Memory B cell (primary cell): Measurements from ENCODE around the gene RYR1.
"Not testable (repeated sequence)": the region's sequence is repeated elsewhere in the genome, so short reads cannot be mapped to it uniquely, and the experiment has no call there.

Experiments used
- ATAC-seq: fragments of 150-1000 bp; cut with Tn5 transposase; 2 replicates; pipeline ENCODE4 v1.10.0; 2021; ENCODE audit warnings: low read depth, mild to moderate bottlenecking, moderate library complexity
- DNase-seq, 2 donors: peaks; one replicate each; pipeline ENCODE4 v3.0.0; 2022; ENCODE audit warnings: low spot score in 2 of 2
- H3K27ac Mint-ChIP-seq: one replicate; pipeline ENCODE4 v1.8.0; 2022; ENCODE audit warnings: mild to moderate bottlenecking, moderate library complexity, mixed read lengths
- H3K27me3 Mint-ChIP-seq: one replicate; pipeline ENCODE4 v1.8.0; 2022; ENCODE audit warnings: mixed read lengths
- H3K36me3 Mint-ChIP-seq: one replicate; pipeline ENCODE4 v1.8.0; 2022; ENCODE audit warnings: mild to moderate bottlenecking, mixed read lengths
- H3K4me1 Mint-ChIP-seq: one replicate; pipeline ENCODE4 v1.8.0; 2022; ENCODE audit warnings: mixed read lengths
- H3K4me3 Mint-ChIP-seq: one replicate; pipeline ENCODE4 v1.8.0; 2022; ENCODE audit warnings: mild to moderate bottlenecking, moderate library complexity, mixed read lengths
- H3K9me3 Mint-ChIP-seq: one replicate; pipeline ENCODE4 v1.8.0; 2022; ENCODE audit warnings: mixed read lengths

Gene RYR1

DNA sequence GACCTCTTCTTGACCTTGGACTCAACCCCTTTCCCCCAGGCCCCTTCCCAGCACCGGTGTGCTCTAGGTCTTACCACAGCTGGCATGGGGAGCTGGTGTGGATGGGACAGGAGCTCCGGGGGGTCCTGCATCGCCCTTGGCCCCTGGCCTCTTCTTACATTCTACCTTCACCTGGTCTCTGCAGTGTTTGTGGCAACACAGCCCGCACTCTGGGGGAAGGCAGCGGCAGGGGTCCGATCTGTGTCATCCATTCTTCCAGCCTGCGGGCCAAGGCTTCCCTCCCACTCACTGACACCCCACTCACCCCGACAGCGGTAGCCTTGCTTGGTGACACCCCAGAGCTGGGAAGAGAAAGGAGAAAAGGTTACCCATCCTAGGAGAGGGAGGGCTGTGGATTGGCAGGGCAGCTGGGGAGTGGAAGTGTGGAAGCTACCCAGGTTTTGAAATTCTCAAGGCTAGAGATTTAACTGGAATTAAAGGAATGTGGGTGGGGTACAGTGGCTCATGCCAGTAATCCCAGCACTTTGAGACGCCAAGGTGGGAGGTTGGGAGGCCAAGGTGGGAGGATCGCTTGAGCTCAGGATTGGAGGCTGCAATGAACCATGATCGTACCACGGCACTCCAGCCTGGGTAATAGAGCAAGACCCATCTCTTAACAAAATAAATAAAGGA lies 22.3 kb upstream of the RYR1 start:
- Mint-ChIP-seq H3K4me1 (no peaks in the 10 kb centered on the region), H3K4me3 (no peak overlapping the region), H3K36me3 (peaks cover 6% of the 10 kb centered on the region), H3K27ac (no peak overlapping the region), H3K27me3 (no peaks in the 10 kb centered on the region), H3K9me3 (no peaks in the 10 kb centered on the region)
- ATAC-seq (no peak), DNase-seq (no peak)

DNA sequence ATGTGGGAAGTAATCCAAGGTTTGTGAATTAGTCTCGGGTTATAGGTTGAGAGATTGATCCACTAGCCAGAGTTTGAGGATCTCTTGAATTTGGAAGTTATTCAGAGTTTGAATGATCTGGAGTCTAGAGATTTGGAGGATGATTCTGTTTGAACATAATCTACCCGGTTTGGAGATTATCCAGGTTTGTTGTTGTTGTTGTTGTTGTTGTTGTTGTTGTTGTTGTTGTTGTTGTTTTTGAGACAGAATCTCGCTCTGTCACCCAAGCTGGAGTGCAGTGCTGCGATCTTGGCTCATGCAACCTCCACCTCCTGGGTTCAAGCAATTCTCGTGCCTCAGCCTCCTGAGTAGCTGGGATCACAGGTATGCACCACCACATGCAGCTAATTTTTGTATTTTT lies 21.6 kb upstream of the RYR1 start:
- not testable (repeated sequence) for H3K27ac Mint-ChIP-seq

DNA sequence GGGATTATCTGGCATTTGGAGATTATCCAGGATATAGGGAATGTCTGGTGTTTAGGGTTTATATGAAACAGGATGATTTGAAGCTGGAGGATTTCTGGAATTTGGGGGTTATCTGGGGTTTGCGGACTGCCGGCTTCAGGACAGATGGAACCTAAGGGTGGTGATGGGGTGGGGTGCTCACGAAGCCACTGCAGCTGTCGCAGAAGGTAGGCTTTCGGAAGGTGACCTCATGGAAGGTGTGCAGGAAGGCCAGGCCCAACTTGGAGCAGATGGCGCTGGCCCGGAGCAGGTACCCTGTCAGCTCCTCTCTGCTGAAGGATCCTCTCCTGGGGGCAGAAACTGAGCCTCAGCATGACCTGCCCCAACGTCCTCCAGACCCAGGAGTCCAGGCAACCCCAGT lies 21.0 kb upstream of the RYR1 start:
- Mint-ChIP-seq H3K27me3 (no peaks in the 10 kb centered on the region), H3K4me1 (peaks cover 6% of the 10 kb centered on the region), H3K27ac (no peak overlapping the region), H3K4me3 (no peak overlapping the region), H3K9me3 (no peaks in the 10 kb centered on the region), H3K36me3 (peaks cover 2% of the 10 kb centered on the region)
- DNase-seq (no peak), ATAC-seq (no peak)

More for the DNA sequence above, 21.6 kb upstream of the RYR1 start:
- H3K9me3 Mint-ChIP-seq, H3K4me3 Mint-ChIP-seq, H3K27me3 Mint-ChIP-seq, H3K4me1 Mint-ChIP-seq, DNase-seq, H3K36me3 Mint-ChIP-seq, ATAC-seq: not testable (repeated sequence)

DNA sequence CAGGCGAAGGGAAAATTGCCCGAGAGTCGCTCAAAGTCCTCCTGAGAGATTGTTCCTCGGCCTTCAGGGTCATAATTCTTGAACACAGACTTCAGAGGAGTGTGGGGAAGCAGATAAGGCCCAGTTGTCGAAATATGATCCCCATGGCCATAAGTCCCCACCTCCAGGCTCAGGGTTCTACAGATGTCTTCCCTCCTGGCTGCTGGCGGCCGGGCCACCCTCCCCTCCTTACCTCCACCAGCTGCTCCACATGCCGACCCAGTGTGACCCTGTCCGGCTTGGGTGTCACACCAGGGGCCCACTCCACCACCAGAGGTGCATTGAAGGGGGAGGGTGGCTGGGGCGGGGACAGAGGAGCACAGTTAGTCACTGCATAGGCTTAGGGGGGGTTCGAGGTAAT lies 20.5 kb upstream of the RYR1 start:
- Mint-ChIP-seq H3K27me3 (no peaks in the 10 kb centered on the region), H3K4me3 (no peak overlapping the region), H3K36me3 (peaks cover 2% of the 10 kb centered on the region), H3K4me1 (peaks cover 10% of the 10 kb centered on the region), H3K27ac (no peak overlapping the region), H3K9me3 (no peaks in the 10 kb centered on the region)
- DNase-seq (no peak), ATAC-seq (no peak)

DNA sequence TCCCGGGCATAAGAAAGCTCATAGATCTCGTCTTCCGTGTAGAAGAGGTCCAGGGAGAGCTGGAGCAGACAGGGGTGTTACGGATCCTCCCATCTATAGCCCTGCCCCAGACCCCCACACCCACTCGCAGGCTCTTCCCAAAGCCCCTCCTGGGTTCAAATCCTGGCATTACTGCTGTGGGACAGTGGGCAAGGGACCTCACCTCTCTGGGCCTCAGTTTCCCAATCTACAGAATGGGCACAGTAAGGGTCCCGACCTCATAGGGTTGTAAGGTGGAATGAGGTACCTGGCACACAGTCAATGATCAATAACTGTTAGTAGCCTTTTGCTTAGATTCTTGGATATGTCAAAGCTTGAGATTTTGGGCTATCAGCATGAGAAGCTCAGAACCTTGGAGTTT lies 20.1 kb upstream of the RYR1 start:
- Mint-ChIP-seq H3K9me3 (no peaks in the 10 kb centered on the region), H3K36me3 (peaks cover 2% of the 10 kb centered on the region), H3K4me3 (no peak overlapping the region), H3K4me1 (peaks cover 12% of the 10 kb centered on the region), H3K27me3 (no peaks in the 10 kb centered on the region), H3K27ac (no peak overlapping the region)
- no peak for ATAC-seq
- DNase-seq: no peak

DNA sequence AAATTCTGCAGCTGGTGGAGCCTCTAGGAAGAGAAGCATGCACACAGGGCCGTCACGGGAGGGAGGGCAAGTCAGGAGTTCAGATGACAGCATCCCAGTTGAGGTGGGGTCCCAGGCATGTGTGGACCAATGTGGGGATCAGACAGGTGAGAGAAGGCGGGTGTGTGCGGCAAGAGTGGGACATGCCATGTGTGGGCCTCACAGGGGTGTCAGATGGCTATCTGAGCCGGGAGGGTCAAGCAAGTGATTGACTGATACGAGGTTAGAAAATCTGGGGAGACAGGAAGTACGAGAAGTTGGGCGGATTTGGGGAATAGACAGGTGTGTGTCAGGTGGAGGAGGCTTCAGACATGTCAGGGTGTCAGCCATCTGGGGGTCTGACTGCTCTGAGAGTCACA lies 16.3 kb upstream of the RYR1 start:
- DNase-seq (no peak), ATAC-seq (no peak)
- Mint-ChIP-seq H3K4me1 (peaks cover 19% of the 10 kb centered on the region), H3K36me3 (no peaks in the 10 kb centered on the region), H3K27me3 (no peaks in the 10 kb centered on the region), H3K4me3 (peak overlapping the region; percentile 86), H3K9me3 (no peaks in the 10 kb centered on the region), H3K27ac (peak overlapping the region; percentile 68)

DNA sequence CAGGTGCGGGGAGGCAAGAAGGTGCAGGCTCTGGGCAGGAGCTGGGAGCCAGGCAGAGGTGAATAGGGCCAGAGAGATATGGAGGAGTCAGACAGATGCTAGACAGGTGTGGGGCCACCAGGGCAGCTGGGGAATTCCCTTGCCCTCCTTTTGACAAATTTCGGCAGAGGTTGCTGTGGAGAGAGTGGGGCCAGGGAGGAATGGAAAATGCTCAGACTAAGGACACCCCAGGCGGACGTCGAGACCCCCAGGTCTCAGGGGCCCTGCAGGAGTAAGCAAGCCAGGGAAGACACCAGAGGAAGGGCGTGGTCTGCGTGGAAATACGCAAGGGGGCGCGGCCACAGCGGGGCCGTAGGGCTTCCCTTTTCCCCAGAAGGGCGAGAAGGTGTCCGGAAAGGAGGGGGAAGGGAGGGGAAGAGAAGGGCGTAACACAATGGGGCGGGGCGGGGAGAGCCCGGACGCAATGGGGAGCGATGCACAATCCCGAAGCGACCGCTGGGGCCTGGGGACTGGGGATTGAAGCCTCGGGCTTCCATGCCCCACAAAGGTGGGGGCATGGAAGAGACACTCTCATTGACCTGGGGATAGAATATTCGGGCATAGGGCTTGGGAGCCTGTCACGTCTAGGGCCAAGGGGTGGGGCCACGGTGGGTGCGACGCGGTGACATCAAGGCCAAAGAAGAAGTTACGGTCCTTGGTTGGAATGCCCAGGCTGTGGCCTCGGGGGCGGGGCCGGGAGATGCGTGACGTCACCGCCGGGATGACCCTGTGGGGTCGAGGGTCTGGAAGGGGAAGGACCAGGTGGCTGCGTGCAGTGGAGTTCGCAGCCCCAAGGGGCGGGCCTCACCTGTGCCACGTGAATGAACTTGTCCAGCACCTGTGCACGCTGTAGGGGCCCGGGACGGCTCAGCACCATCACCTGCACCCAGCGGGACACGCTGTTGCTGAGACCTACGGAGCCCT lies 15.7 kb upstream of the RYR1 start:
- no peaks in the 10 kb centered on the region for H3K36me3 Mint-ChIP-seq
- no peaks in the 10 kb centered on the region for H3K9me3 Mint-ChIP-seq
- H3K27ac Mint-ChIP-seq: peak overlapping the region; percentile 68
- DNase-seq (peak; percentile 45 to 50), ATAC-seq (peak; percentile 80)
- H3K27me3 Mint-ChIP-seq: no peaks in the 10 kb centered on the region
- H3K4me1 Mint-ChIP-seq: peaks cover 19% of the 10 kb centered on the region
- H3K4me3 Mint-ChIP-seq: peak overlapping the region; percentile 86

DNA sequence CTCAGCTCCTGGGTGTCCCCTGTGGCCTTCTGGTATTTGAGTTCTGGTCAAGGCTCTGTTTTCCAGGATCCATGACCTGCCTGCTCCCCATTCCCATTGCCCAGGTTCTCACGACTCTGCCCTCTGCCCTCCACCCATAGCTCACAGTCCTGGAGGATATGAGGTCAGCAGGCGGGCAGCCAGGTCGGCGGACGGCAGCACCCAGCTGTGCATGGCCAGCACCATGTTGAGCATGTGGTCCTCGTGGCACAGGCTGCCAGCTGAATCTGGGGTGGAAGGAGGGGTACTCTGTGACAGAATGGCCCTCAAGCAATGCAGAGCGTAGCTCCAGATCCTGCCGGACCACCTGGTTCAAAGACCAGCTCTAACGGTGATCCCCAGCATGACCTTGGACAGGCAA lies 12.6 kb upstream of the RYR1 start:
- H3K9me3 Mint-ChIP-seq: no peaks in the 10 kb centered on the region
- H3K27ac Mint-ChIP-seq: no peak overlapping the region
- H3K4me1 Mint-ChIP-seq: peaks cover 25% of the 10 kb centered on the region
- no peak for DNase-seq
- H3K27me3 Mint-ChIP-seq: no peaks in the 10 kb centered on the region
- no peak for ATAC-seq
- H3K36me3 Mint-ChIP-seq: no peaks in the 10 kb centered on the region
- H3K4me3 Mint-ChIP-seq: no peak overlapping the region

DNA sequence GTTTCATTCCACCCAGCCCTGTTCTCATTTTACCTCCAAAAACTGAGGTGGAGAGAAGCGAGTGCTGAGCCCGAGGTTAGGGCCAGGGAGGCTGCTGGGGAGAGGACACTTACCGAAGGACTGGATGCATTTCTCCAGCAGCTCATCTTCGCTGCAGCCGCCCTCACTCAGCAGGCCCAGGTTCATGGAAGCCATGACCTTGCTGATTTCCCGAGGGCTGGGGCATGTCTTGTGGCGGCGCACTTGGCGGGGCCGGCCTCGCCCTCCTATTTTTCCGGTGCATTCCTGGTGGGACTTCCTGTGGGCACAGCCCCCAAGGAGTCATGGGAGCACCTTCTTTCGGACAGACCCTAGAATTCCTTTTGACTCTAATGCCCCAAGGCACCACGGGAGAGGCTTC lies 11.6 kb upstream of the RYR1 start:
- no peaks in the 10 kb centered on the region for H3K27me3 Mint-ChIP-seq
- no peaks in the 10 kb centered on the region for H3K36me3 Mint-ChIP-seq
- no peak overlapping the region for H3K4me3 Mint-ChIP-seq
- no peak for DNase-seq
- peaks cover 29% of the 10 kb centered on the region for H3K4me1 Mint-ChIP-seq
- H3K27ac Mint-ChIP-seq: no peak overlapping the region
- H3K9me3 Mint-ChIP-seq: no peaks in the 10 kb centered on the region
- ATAC-seq: no peak

DNA sequence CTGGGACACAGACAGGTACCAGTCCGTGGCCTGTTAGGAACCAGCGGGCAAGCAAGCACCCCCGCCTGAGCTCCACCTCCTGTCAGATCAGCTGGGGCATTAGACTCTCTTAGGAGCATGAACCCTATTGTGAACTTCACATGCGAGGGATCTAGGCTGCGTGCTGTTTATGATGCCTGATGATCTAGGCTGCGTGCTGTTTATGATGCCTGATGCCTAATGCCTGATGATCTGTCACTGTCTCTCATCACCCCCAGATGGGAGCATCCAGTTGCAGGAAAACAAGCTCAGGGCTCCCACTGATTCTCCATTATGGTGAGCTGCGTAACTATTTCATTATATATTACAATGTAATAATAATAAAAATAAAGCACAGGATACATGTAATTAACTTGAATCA lies 11.1 kb upstream of the RYR1 start:
- Mint-ChIP-seq H3K36me3 (no peaks in the 10 kb centered on the region), H3K27me3 (no peaks in the 10 kb centered on the region), H3K4me1 (peaks cover 27% of the 10 kb centered on the region), H3K27ac (no peak overlapping the region), H3K9me3 (no peaks in the 10 kb centered on the region), H3K4me3 (no peak overlapping the region)
- ATAC-seq (no peak), DNase-seq (no peak)

DNA sequence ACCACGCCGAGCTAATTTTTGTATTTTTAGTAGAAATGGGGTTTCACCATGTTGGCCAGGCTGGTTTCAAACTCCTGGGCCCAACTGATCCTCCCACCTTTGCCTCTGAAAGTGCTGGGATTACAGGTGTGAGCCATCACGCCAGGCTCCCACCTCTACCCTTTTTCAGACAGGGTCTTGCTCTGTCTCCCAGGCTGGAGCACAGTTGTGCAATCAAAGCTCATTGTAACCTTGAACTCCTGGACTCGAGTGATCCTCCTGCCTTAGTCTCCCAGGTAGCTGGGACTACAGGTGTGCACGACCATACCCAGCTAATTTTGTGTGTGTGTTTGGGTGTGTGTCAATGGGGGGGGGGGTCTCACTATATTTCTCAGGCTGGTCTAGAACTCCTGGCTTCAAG lies 9.2 kb upstream of the RYR1 start:
- H3K4me3 Mint-ChIP-seq: no peak overlapping the region
- H3K4me1 Mint-ChIP-seq: peaks cover 18% of the 10 kb centered on the region
- no peaks in the 10 kb centered on the region for H3K9me3 Mint-ChIP-seq
- no peaks in the 10 kb centered on the region for H3K36me3 Mint-ChIP-seq
- no peak for ATAC-seq
- H3K27me3 Mint-ChIP-seq: peaks cover 2% of the 10 kb centered on the region
- no peak overlapping the region for H3K27ac Mint-ChIP-seq
- no peak for DNase-seq

DNA sequence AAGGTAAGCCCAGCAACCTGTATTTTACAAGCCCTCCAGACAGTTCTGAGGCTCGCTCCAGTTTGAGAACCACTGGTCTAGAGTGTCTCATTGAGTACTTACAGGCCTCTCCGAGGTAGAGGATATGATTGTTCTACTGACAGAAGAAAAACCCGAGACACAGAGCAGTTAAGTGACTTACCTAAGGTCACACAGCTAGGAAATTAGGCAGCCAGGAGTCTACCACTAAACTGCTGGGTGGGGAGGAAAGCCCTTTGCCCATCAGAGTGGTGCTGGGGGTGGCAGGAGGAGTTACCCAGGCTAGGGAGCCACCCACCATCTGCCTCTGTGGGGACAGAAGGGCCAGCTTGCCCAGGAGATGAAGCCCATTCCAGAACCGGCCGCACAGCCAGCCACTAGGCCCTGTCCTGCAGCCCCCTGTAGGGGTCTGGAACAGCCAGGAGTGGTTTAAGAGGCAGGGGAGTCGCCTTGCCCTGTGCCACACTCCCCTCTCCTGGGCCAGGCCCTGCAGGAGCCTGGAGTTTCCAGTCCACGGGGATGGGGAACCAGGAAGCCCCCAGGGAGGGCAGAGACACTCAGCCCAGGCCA lies 8.2 kb upstream of the RYR1 start:
- no peak for ATAC-seq

DNA sequence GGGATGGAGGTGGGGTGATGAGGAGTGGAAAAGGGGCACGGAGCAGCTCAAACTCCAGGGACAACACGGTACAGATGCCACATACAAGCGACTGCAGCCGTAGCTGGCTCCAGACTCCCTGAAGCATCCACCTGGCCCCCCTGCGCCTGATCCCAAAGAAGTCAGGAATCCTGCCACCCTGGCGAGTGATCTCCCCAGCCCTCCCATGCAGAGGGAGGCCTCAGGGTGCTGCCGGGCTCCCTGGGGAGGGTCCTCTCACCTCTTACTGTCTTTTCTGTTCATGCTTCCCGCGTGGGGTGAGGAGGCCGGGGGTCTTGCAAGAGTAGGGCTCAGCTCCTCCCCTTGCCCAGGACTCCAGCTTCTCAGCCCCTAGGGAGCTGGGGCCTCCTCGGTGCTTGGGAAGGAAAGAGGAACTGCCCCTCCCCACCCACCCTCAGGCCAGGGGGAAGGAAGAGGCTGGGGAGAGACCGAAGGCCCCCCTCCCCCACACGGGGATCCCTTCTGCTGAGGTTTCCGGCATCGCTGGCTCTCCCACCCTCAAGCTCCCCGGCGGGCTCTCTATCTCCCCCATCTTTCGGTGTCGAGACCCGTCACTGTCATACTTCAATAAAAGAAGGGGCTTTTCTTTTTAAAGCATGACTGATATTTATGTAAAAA lies 7.6 kb upstream of the RYR1 start, which contains the start of gene RASGRP4:
Gene RASGRP4, minus strand, starts transcription at position 410 of the 657 bp plus-strand sequence. Its CDS starts 128 bp downstream, at position 282.
- H3K36me3 Mint-ChIP-seq: no peaks in the 10 kb centered on the region
- DNase-seq: peak in 1 of 2 donors; percentile 43
- H3K27ac Mint-ChIP-seq: peak within 1 kb of the TSS; percentile 3
- peaks cover 18% of the 10 kb centered on the region for H3K4me1 Mint-ChIP-seq
- no peaks in the 10 kb centered on the region for H3K9me3 Mint-ChIP-seq
- H3K27me3 Mint-ChIP-seq: peaks cover 5% of the 10 kb centered on the region
- H3K4me3 Mint-ChIP-seq: peak within 1 kb of the TSS; percentile 57
- ATAC-seq: peak; percentile 87

More for the DNA sequence above, 8.2 kb upstream of the RYR1 start:
- Mint-ChIP-seq H3K27me3 (peaks cover 5% of the 10 kb centered on the region), H3K4me3 (peak overlapping the region; percentile 57), H3K36me3 (no peaks in the 10 kb centered on the region), H3K4me1 (peaks cover 18% of the 10 kb centered on the region), H3K27ac (no peak overlapping the region), H3K9me3 (no peaks in the 10 kb centered on the region)
- DNase-seq: no peak
